Rectal smooth muscle tissue (tissue), 1 donor: ENCODE measurements around the gene TELO2.

Experiments
- H3K27ac ChIP-seq: one replicate; pipeline ENCODE4 v1.7.0; 2013; ENCODE audit warnings: low read depth, low read length, inconsistent platforms
- H3K27me3 ChIP-seq: one replicate; pipeline ENCODE4 v1.7.0; 2013; ENCODE audit warnings: low read length; ENCODE audit not compliant: control insufficient read depth, insufficient read depth
- H3K36me3 ChIP-seq: one replicate; pipeline ENCODE4 v1.7.0; 2013; ENCODE audit warnings: low read length; ENCODE audit not compliant: control insufficient read depth, insufficient read depth
- H3K4me1 ChIP-seq: one replicate; pipeline ENCODE4 v1.7.0; 2013; ENCODE audit warnings: low read length; ENCODE audit not compliant: control insufficient read depth, insufficient read depth
- H3K4me3 ChIP-seq: one replicate; pipeline ENCODE4 v1.7.0; 2013; ENCODE audit warnings: low read length
- H3K9ac ChIP-seq: one replicate; pipeline ENCODE4 v1.7.0; 2013; ENCODE audit warnings: low read length

The TELO2 gene

GRCh38 chr16:1525871-1526607 lies 32.9 kb downstream of the TELO2 start:
- Histone ChIP-seq H3K9ac (no peak overlapping the region), H3K4me3 (no peak overlapping the region), H3K27me3 (no peaks in the 10 kb centered on the region), H3K4me1 (peaks cover 7% of the 10 kb centered on the region), H3K36me3 (no peaks in the 10 kb centered on the region), H3K27ac (no peak overlapping the region)

GRCh38 chr16:1526608-1527555 lies 33.7 kb downstream of the TELO2 start:
- no peaks in the 10 kb centered on the region for H3K27me3 ChIP-seq
- H3K4me3 ChIP-seq, result no peak overlapping the region
- no peaks in the 10 kb centered on the region for H3K36me3 ChIP-seq
- no peak overlapping the region for H3K9ac ChIP-seq
- peaks cover 15% of the 10 kb centered on the region for H3K4me1 ChIP-seq
- no peak overlapping the region for H3K27ac ChIP-seq

GRCh38 chr16:1527836-1528811 lies 35.0 kb downstream of the TELO2 start:
- Histone ChIP-seq H3K36me3 (no peaks in the 10 kb centered on the region), H3K9ac (no peak overlapping the region), H3K4me3 (no peak overlapping the region), H3K27me3 (no peaks in the 10 kb centered on the region), H3K4me1 (peaks cover 27% of the 10 kb centered on the region), H3K27ac (no peak overlapping the region)

GRCh38 chr16:1528921-1529537 lies 35.9 kb downstream of the TELO2 start:
- Histone ChIP-seq H3K27ac (no peak overlapping the region), H3K36me3 (no peaks in the 10 kb centered on the region), H3K4me1 (peaks cover 31% of the 10 kb centered on the region), H3K9ac (no peak overlapping the region), H3K4me3 (no peak overlapping the region), H3K27me3 (no peaks in the 10 kb centered on the region)

- Histone ChIP-seq H3K4me3 (peak overlapping the region; percentile 29), H3K27ac (peak overlapping the region; percentile 95), H3K9ac (no peak overlapping the region), H3K36me3 (no peaks in the 10 kb centered on the region), H3K4me1 (peaks cover 31% of the 10 kb centered on the region), H3K27me3 (no peaks in the 10 kb centered on the region)
Observed at GRCh38 chr16:1530349-1530882, 37.3 kb downstream of the TELO2 start.

- Histone ChIP-seq H3K9ac (no peak overlapping the region), H3K4me3 (peak overlapping the region; percentile 29), H3K27me3 (no peaks in the 10 kb centered on the region), H3K27ac (peak overlapping the region; percentile 95), H3K36me3 (no peaks in the 10 kb centered on the region), H3K4me1 (peaks cover 31% of the 10 kb centered on the region)
Observed at GRCh38 chr16:1530883-1531637, 37.9 kb downstream of the TELO2 start.

- Histone ChIP-seq H3K4me1 (peaks cover 31% of the 10 kb centered on the region), H3K27ac (peak overlapping the region; percentile 95), H3K36me3 (no peaks in the 10 kb centered on the region), H3K27me3 (no peaks in the 10 kb centered on the region), H3K9ac (no peak overlapping the region), H3K4me3 (peak overlapping the region; percentile 21)
Observed at GRCh38 chr16:1531638-1531910, 38.4 kb downstream of the TELO2 start.

- H3K4me3 ChIP-seq, result no peak overlapping the region
- peaks cover 31% of the 10 kb centered on the region for H3K4me1 ChIP-seq
- H3K27me3 ChIP-seq, result no peaks in the 10 kb centered on the region
- H3K9ac ChIP-seq, result peak overlapping the region; percentile 30
- peak overlapping the region; percentile 95 for H3K27ac ChIP-seq
- no peaks in the 10 kb centered on the region for H3K36me3 ChIP-seq
Observed at GRCh38 chr16:1532081-1532760, 39.1 kb downstream of the TELO2 start.

GRCh38 chr16:1532771-1533170 lies 39.6 kb downstream of the TELO2 start:
- Histone ChIP-seq H3K27ac (peak overlapping the region; percentile 95), H3K27me3 (no peaks in the 10 kb centered on the region), H3K36me3 (no peaks in the 10 kb centered on the region), H3K9ac (no peak overlapping the region), H3K4me1 (peaks cover 31% of the 10 kb centered on the region), H3K4me3 (peak overlapping the region; percentile 76)

- peak within 1 kb of the TSS; percentile 76 for H3K4me3 ChIP-seq
- H3K4me1 ChIP-seq, result peaks cover 34% of the 10 kb centered on the region
- peak within 1 kb of the TSS; percentile 69 for H3K9ac ChIP-seq
- peaks cover 3% of the 10 kb centered on the region for H3K36me3 ChIP-seq
- peak within 1 kb of the TSS; percentile 95 for H3K27ac ChIP-seq
- H3K27me3 ChIP-seq, result no peaks in the 10 kb centered on the region
Observed at GRCh38 chr16:1533443-1533951, 40.3 kb downstream of the TELO2 start, which contains the start of gene TMEM204. Gene TMEM204 (plus strand): TSS chr16:1533666. CDS start chr16:1534276, 610 bp downstream.
